Measurements from ENCODE around the gene RSPH1. TPM values are rescaled to one million over a fixed set of nuclear protein-coding genes. Genes with fewer than 3 reads are reported as not detected.

Gene RSPH1
- total and polyA plus RNA-seq, 12 donors: 0.13 to 5.8 (median 0.87) TPM; not detected in 2

GRCh38 chr21:42543106-42543847 lies 47.3 kb upstream of the RSPH1 start:
- WGBS, 4 donors: 87 to 96% (median 89%) methylated on average over 22 to 25 of the region's 25 CpGs
- TF ChIP-seq POLR2A (IDR thresholded peaks at IDR 0.05): no peak
- TF ChIP-seq CTCF (IDR thresholded peaks at IDR 0.05): no peak
- intact Hi-C loops (cut with DNase I): loop anchor here in 1 of 2 donors (10.0 kb wide), 1 partner anchor 52 kb away; no protein-coding TSS in a partner anchor
- no peaks in the 10 kb centered on the region for H3K4me1 ChIP-seq (replicated peaks in 1 of 2)
- H3K4me3 ChIP-seq: no peak overlapping the region
- no peak overlapping the region for H3K27ac ChIP-seq
- H3K9me3 ChIP-seq (replicated peaks in 1 of 3): no peaks in the 10 kb centered on the region
- peaks cover 0 to 53% of the 10 kb centered on the region in 2 donors for H3K36me3 ChIP-seq (replicated peaks in 1 of 2)
- DNase-seq: no peak
- H3K27me3 ChIP-seq: no peaks in the 10 kb centered on the region

GRCh38 chr21:42542596-42542995 lies 46.6 kb upstream of the RSPH1 start:
- DNase-seq: no peak
- no peaks in the 10 kb centered on the region for H3K27me3 ChIP-seq
- H3K27ac ChIP-seq: no peak overlapping the region
- TF ChIP-seq POLR2A (IDR thresholded peaks at IDR 0.05) (no peak), CTCF (IDR thresholded peaks at IDR 0.05) (no peak)
- peaks cover 0 to 47% of the 10 kb centered on the region in 2 donors for H3K36me3 ChIP-seq (replicated peaks in 1 of 2)
- intact Hi-C loops (cut with DNase I): loop anchor here in 1 of 2 donors (10.0 kb wide), 1 partner anchor 52 kb away; no protein-coding TSS in a partner anchor
- H3K9me3 ChIP-seq (replicated peaks in 1 of 3): no peaks in the 10 kb centered on the region
- no peak overlapping the region for H3K4me3 ChIP-seq
- WGBS, 4 donors: 92 to 96% (median 93%) methylated on average over 10 of the region's 10 CpGs
- H3K4me1 ChIP-seq (replicated peaks in 1 of 2): no peaks in the 10 kb centered on the region

GRCh38 chr21:42542196-42542595 lies 46.2 kb upstream of the RSPH1 start:
- Histone ChIP-seq H3K4me1 (replicated peaks in 1 of 2) (no peaks in the 10 kb centered on the region), H3K27me3 (no peaks in the 10 kb centered on the region), H3K36me3 (replicated peaks in 1 of 2) (peaks cover 0 to 43% of the 10 kb centered on the region in 2 donors), H3K9me3 (replicated peaks in 1 of 3) (no peaks in the 10 kb centered on the region), H3K27ac (no peak overlapping the region), H3K4me3 (no peak overlapping the region)
- 89 to 93% (median 90%) methylated on average over 8 of the region's 8 CpGs for WGBS, 4 donors
- no peak for DNase-seq
- intact Hi-C loops (cut with DNase I): loop anchor here in 1 of 2 donors (10.0 kb wide), 1 partner anchor 53 kb away; no protein-coding TSS in a partner anchor
- TF ChIP-seq CTCF (IDR thresholded peaks at IDR 0.05) (no peak), POLR2A (IDR thresholded peaks at IDR 0.05) (no peak)

GRCh38 chr21:42541618-42542017 lies 45.6 kb upstream of the RSPH1 start:
- peaks cover 0 to 38% of the 10 kb centered on the region in 2 donors for H3K36me3 ChIP-seq (replicated peaks in 1 of 2)
- intact Hi-C loops (cut with DNase I): loop anchor here in 1 of 2 donors (10.0 kb wide), 1 partner anchor 53 kb away; no protein-coding TSS in a partner anchor
- H3K9me3 ChIP-seq (replicated peaks in 1 of 3): no peaks in the 10 kb centered on the region
- no peak for DNase-seq
- H3K27me3 ChIP-seq: no peaks in the 10 kb centered on the region
- TF ChIP-seq POLR2A (IDR thresholded peaks at IDR 0.05) (no peak), CTCF (IDR thresholded peaks at IDR 0.05) (no peak)
- no peak overlapping the region for H3K27ac ChIP-seq
- no peak overlapping the region for H3K4me3 ChIP-seq
- no peaks in the 10 kb centered on the region for H3K4me1 ChIP-seq (replicated peaks in 1 of 2)
